ENCODE results near the gene ZNF710.

DNA sequence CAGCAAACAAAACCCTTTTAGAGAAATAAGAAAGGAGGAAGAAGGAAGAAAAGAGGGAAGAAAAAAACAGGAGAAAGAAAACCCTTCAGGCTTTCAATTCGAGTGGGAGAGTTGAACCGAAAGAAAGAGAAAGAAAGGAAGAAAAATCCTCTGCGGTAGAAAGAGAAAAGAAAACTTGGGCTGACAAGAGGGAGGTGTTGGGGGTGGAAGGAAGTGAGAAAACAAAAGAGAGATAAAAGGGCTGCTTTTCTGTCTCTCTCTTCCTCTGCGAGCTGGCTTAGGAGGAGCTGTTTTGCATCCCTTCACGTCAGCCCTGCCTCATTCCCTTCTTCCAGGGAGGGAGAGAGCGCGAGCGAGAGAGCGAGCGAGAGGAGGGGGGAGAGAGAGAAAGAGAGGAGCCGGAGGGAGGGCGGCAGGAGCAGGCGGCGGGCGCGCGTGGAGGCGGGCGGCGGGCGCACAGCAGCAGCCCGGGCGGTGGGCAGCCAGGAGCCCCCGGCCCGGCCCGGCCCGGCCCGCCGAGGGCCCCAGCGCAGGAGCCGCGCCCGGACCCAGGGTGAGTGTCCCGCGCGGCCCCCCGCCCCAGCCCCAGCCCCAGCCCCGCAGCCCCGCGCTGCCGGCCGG is at the start of gene ZNF710:
- no peak for TF ChIP-seq CTCF (conservative IDR thresholded peaks at IDR 0.05; ENCODE audit: low read length)
- TF ChIP-seq EZH2phosphoT487 (IDR thresholded peaks at IDR 0.05; ENCODE audit: borderline replicate concordance, low read depth, low read length) = no peak

All from OCI-LY7 (cell line).